ENCODE data around the gene MEF2C. TPM values are rescaled to one million over a fixed set of nuclear protein-coding genes. Genes with fewer than 3 reads are reported as not detected.

Gene MEF2C
- total RNA-seq, 2 donors from 2014 or later, result 94.0 to 104 TPM

DNA sequence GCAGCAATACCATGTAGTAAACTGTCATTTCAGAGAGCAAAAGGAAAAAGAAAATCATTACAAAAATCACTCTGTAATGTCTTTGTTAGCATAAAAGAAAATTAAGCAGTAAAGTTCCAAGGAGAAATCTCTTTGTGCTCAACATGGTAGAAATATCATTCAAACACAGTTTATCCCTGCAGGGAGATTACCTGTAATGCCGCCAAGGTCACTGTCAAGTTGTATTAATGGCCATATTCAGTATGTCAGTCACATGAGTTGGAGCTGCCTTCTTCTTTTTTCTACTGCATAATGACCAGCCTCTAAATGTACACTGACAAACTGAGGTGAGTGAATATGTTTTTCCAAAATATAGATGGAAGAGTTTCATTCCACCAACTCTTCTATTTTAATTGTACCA lies 36.5 kb downstream of the MEF2C start:
- TF ChIP-seq, protein P1, sequence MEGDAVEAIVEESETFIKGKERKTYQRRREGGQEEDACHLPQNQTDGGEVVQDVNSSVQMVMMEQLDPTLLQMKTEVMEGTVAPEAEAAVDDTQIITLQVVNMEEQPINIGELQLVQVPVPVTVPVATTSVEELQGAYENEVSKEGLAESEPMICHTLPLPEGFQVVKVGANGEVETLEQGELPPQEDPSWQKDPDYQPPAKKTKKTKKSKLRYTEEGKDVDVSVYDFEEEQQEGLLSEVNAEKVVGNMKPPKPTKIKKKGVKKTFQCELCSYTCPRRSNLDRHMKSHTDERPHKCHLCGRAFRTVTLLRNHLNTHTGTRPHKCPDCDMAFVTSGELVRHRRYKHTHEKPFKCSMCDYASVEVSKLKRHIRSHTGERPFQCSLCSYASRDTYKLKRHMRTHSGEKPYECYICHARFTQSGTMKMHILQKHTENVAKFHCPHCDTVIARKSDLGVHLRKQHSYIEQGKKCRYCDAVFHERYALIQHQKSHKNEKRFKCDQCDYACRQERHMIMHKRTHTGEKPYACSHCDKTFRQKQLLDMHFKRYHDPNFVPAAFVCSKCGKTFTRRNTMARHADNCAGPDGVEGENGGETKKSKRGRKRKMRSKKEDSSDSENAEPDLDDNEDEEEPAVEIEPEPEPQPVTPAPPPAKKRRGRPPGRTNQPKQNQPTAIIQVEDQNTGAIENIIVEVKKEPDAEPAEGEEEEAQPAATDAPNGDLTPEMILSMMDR (IDR thresholded peaks at IDR 0.05), result no peak
- no peaks in the 10 kb centered on the region for H3K36me3 ChIP-seq
- ATAC-seq (ENCODE audit: insufficient number of reproducible peaks, low FRiP score, low read depth), result no peak
- H3K4me1 ChIP-seq (ENCODE audit: control insufficient read depth in 1 of 2, low read depth in 2 of 2), result peaks cover 29 to 49% of the 10 kb centered on the region in 2 donors
- no peaks in the 10 kb centered on the region for H3K9me3 ChIP-seq
- H3K27ac ChIP-seq, result no peak overlapping the region
- no peak for DNase-seq (ENCODE audit: low spot score)
- H3K4me3 ChIP-seq, result no peak overlapping the region
- H3K27me3 ChIP-seq (replicated peaks; ENCODE audit: insufficient read depth), result no peaks in the 10 kb centered on the region

DNA sequence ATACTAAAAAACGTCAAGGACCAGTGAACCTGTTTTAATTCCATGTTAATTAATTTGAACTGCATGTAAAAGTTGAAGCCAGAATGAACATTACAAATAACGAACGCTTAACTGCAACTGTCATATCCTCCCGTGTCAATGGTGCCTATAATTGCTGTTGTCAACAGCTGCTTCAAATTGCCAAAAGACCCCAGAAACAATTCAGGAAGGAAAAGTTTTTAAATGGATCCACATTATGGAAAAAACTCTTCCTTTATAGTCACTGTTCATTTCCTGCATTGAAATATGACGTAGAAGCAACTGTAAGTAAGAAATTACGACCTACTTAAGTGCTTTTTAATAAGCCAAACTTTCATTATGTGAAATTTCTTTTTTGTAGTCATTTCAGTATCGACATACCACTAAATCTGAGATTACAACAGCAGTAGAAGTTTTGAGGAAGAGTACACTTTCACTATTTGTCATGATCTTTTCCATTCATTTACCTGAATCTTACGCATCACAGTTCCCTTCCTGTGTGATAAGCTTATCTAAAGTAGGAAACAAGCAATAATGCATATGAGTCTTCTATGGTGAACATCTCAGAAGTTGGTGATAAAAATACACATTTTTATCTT lies 37.8 kb downstream of the MEF2C start:
- H3K4me1 ChIP-seq (ENCODE audit: control insufficient read depth in 1 of 2, low read depth in 2 of 2), result peaks cover 36 to 62% of the 10 kb centered on the region in 2 donors
- H3K4me3 ChIP-seq, result peak overlapping the region; percentile 9
- TF ChIP-seq, protein P1 (IDR thresholded peaks at IDR 0.05), result no peak
- no peaks in the 10 kb centered on the region for H3K36me3 ChIP-seq
- no peak for DNase-seq (ENCODE audit: low spot score)
- H3K9me3 ChIP-seq, result no peaks in the 10 kb centered on the region
- no peak for ATAC-seq (ENCODE audit: insufficient number of reproducible peaks, low FRiP score, low read depth)
- H3K27ac ChIP-seq, result no peak overlapping the region
- no peaks in the 10 kb centered on the region for H3K27me3 ChIP-seq (replicated peaks; ENCODE audit: insufficient read depth)

DNA sequence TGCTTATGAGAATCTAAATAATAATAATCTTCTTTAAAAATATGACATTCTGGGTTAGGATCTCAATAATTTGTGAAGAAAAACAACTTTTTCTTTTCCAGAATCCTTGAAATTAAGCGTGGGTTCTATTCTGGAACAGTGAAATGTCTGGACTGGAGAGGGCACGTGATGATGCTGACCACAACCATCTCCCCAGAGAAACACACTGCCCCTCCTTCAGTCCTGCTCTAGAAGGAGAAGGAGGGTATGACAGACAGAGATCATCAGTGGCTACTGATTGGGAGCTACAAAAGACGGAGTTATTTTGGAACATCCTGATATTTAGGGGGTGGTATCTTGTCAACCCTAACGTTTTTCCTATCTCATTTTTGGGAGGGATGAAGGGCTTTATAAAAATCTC lies 40.2 kb downstream of the MEF2C start:
- H3K27me3 ChIP-seq (replicated peaks; ENCODE audit: insufficient read depth), result no peaks in the 10 kb centered on the region
- H3K4me1 ChIP-seq (ENCODE audit: control insufficient read depth in 1 of 2, low read depth in 2 of 2), result peaks cover 32 to 82% of the 10 kb centered on the region in 2 donors
- no peak overlapping the region for H3K27ac ChIP-seq
- no peaks in the 10 kb centered on the region for H3K36me3 ChIP-seq
- TF ChIP-seq, protein P1 (IDR thresholded peaks at IDR 0.05), result no peak
- DNase-seq (ENCODE audit: low spot score) (no peak), ATAC-seq (ENCODE audit: insufficient number of reproducible peaks, low FRiP score, low read depth) (no peak)
- no peak overlapping the region for H3K4me3 ChIP-seq
- no peaks in the 10 kb centered on the region for H3K9me3 ChIP-seq

DNA sequence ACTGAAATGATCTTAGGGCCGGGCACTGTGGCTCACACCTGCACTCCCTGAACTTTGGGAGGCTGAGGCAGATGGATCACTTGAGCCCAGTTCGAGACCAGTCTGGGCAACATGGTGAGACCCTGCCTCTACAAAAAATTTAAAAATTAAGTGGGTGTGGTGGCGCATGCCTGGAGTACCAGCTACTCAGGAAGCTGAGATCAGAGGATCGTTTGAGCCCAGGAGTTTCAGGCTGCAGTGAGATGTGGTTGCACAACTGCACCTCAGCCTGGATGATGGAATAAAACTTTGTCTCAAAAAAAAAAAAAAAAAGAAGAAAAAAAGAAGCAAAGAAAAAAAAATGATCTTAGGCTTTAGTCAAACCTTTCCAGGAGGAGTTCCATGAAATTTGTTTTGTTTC lies 41.8 kb downstream of the MEF2C start:
- H3K36me3 ChIP-seq, result no peaks in the 10 kb centered on the region
- no peaks in the 10 kb centered on the region for H3K9me3 ChIP-seq
- peaks cover 33 to 80% of the 10 kb centered on the region in 2 donors for H3K4me1 ChIP-seq (ENCODE audit: control insufficient read depth in 1 of 2, low read depth in 2 of 2)
- H3K27ac ChIP-seq, result peak overlapping the region; percentile 17 to 47
- no peaks in the 10 kb centered on the region for H3K27me3 ChIP-seq (replicated peaks; ENCODE audit: insufficient read depth)
- DNase-seq (ENCODE audit: low spot score) (no peak), ATAC-seq (ENCODE audit: insufficient number of reproducible peaks, low FRiP score, low read depth) (no peak)
- H3K4me3 ChIP-seq, result no peak overlapping the region
- TF ChIP-seq, protein P1 (IDR thresholded peaks at IDR 0.05), result no peak

DNA sequence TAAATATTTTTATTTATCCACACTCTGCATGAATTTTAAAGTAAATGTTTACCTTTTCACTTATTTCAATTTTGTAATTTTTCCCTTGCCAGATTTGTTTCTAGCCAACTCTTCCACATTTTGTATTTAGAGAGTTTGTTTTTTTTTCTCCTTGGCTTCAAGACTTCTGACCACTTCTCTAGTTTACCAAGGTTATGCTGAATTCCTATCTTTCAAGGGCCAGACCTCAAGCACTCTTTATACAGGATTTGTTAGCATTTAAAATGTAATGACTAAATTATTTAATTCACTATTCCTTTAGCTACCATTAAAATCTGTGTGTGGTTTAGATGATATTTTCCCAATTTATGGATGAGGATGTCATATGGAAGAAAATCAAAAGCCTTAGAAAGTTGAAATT lies 42.5 kb downstream of the MEF2C start:
- Histone ChIP-seq H3K36me3 (no peaks in the 10 kb centered on the region), H3K9me3 (no peaks in the 10 kb centered on the region), H3K4me3 (no peak overlapping the region), H3K27ac (peak overlapping the region; percentile 17 to 47), H3K4me1 (ENCODE audit: control insufficient read depth in 1 of 2, low read depth in 2 of 2) (peaks cover 35 to 82% of the 10 kb centered on the region in 2 donors), H3K27me3 (replicated peaks; ENCODE audit: insufficient read depth) (no peaks in the 10 kb centered on the region)
- TF ChIP-seq, protein P1 (IDR thresholded peaks at IDR 0.05), result no peak
- no peak for DNase-seq (ENCODE audit: low spot score)
- ATAC-seq (ENCODE audit: insufficient number of reproducible peaks, low FRiP score, low read depth), result no peak
